GM12873 (cell line): ENCODE data around the gene FRRS1L.

ENCODE experiments used
- TF ChIP-seq, protein P1 (sequence below): IDR thresholded peaks from 2 replicates; pipeline ENCODE4 v1.5.1; 2012; ENCODE audit warnings: low read depth, mild to moderate bottlenecking, moderate library complexity, low read length, control low read depth; ENCODE audit not compliant: insufficient read depth; ENCODE audit errors: missing control alignments

Gene FRRS1L

DNA sequence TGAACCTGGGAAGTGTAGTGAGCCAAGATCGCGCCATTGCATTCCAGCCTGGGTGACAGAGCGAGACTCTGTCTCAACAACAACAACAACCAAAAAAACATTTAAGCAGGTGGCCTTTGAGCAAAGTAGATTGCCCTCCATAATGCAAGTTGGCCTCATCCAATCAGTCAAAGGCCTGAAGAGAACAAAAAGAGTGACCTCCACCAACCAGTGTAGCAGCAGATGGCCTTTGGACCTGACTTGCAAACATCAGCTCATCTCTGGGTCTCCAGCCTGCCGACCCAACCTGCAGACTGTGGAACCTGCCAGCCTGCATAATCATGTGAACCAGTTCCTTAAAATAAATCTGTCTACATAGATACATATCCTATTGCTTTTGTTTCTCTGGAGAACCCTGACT lies 7.5 kb downstream of the FRRS1L start:
- TF ChIP-seq, protein P1, sequence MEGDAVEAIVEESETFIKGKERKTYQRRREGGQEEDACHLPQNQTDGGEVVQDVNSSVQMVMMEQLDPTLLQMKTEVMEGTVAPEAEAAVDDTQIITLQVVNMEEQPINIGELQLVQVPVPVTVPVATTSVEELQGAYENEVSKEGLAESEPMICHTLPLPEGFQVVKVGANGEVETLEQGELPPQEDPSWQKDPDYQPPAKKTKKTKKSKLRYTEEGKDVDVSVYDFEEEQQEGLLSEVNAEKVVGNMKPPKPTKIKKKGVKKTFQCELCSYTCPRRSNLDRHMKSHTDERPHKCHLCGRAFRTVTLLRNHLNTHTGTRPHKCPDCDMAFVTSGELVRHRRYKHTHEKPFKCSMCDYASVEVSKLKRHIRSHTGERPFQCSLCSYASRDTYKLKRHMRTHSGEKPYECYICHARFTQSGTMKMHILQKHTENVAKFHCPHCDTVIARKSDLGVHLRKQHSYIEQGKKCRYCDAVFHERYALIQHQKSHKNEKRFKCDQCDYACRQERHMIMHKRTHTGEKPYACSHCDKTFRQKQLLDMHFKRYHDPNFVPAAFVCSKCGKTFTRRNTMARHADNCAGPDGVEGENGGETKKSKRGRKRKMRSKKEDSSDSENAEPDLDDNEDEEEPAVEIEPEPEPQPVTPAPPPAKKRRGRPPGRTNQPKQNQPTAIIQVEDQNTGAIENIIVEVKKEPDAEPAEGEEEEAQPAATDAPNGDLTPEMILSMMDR, result no peak

- TF ChIP-seq, protein P1, result no peak
These were observed 8.4 kb downstream of the FRRS1L start for GRCh38 chr9:109158651-109159050.

DNA sequence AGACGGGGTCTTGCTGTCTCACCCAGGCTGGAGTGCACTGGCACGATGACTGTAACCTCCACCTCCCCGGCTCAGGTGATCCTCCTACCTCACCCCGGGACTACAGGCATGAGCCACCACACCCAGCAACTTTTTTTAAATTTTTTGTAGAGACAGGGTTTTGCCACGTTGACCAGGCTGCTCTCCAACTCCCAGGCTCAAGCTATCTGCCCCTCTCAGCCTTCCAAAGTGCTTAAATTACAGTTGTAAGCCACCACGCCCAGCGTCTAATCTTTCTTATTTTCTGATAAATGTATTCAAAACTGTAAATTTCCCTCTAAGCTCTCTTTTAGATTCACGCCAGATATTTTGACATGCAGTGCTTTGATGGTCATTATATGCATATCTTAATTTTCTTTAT lies 10.3 kb downstream of the FRRS1L start:
- TF ChIP-seq, protein P1, result no peak

DNA sequence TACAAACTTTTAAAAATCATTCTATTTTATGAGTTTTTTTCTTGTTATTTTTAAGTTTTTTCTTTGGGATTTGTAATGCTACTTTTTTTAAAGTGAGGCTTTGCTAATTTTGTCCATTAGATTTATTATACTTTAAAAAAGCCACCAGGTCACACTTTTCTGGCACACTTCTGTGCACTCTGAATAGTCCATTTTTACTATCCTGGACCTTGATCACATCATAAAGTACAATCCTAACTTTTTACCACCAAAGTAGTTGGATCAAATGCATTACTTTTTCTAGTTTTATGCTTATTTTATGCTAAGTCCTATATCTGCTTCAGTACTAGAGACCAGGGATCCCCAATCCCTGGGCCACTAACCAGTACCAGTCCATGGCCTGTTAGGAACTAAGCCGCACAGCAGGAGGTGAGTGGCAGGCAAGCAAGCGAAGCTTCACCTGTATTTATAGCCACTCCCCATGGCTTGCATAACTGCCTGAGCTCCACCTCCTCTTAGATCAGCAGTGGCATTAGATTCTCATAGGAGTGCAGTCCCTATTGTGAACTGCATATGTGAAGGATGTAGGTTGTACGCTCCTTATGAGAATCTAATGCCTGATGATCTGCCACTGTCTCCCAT lies 16.0 kb downstream of the FRRS1L start:
- TF ChIP-seq, protein P1, result no peak

DNA sequence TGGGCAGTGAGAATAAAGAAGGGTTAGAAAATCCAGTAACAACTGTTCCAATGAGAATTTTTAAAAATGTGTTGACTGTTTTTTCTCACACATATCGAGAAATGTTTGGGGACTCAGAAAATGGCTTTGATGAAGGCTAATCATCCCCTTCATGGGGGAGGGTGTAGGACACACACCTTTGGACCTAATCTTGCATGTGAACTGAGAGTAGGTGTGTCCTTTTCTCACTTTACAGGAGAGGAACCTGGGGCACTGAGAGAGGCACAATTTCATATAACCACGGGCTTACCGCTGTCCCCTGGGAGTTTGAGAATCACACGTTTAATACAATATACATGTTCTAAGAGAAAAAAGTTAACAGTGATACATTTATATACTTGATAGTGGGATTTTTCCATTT lies 17.3 kb downstream of the FRRS1L start:
- TF ChIP-seq, protein P1, result no peak

DNA sequence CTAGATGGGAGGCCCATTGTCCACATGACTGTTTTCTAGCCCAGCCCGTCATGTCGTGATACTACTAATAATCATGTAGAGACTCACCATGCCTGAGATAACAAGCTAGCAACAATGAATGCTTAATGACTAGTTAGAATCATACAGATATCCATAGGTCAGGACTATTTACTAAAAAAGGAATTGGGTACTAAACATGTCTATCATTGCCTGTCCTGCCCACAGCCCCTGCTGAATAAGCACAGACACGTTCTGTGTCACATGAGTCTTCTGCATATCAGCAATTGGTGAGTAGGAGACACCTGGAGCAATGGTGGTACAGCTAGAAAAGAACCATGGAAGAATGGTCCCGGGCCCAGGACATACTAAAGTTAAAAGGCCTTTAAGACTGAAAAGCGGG lies 18.0 kb downstream of the FRRS1L start:
- TF ChIP-seq, protein P1, result no peak

DNA sequence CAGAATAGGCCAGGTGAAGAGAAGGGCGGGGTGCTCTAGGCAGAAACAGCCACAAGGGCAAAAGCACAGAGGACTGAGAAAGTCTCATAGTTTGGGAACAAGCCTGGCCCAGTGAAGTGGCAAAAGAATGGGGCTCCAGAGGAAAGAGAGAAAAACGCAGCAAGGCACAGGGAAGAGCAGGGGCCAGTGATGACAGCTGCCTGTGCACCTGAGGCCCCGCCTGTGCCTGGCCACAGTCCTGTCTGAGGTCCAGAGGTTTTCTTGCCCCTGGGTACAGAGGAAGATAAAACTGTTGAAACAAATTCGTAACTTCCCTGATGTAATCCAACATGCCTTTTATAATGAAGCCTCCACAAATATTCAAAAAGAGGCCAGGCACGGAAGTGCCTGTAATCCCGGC lies 22.0 kb downstream of the FRRS1L start:
- TF ChIP-seq, protein P1, result no peak
